Measurements from ENCODE around the gene TNXB. TPM values are rescaled to one million over a fixed set of nuclear protein-coding genes. Genes with fewer than 3 reads are reported as not detected.

Gene TNXB
- total and polyA plus RNA-seq, 9 of the 15 experiments (the other 6 are each of a cell fraction or from before 2014, with no cell fraction given): 0.14 to 28.1 (median 12.4) TPM

DNA sequence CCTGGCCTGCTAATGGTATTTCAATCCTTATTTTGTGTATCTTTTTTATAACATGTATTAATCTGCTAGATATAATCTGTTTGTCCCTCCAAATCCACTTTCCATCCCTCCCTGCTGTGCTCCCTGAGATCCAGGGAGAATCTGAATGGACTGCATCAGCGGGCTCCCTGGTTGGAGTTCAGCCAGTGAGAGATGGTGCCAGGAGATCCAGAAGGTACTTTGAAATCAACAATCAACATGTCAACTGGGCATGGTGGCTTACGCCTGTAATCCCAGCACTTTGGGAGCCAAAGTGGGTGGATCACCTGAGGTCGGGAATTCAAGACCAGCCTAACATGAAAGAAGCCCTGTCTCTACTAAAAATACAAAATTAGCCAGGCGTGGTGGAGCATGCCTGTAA, 14.5 kb upstream of the TNXB start:
- in situ Hi-C loops (cut with MboI): no loop called here
- no peak overlapping the region for H3K4me3 ChIP-seq
- POLR2A ChIA-PET: interaction anchor here (0.8 kb wide), 1 partner anchor 42 kb away, joined by 4 read pairs; no protein-coding TSS in a partner anchor
- intact Hi-C loops (cut with micrococcal nuclease): no loop called here
- no peaks in the 10 kb centered on the region for H3K9me3 ChIP-seq (replicated peaks; ENCODE audit: control insufficient read depth, insufficient read depth, low read depth, low read length)
- peaks cover 18 to 25% of the 10 kb centered on the region in 2 experiments for H3K4me1 ChIP-seq (replicated peaks in 1 of 2; ENCODE audit: control insufficient read depth in 2 of 2, insufficient read depth in 2 of 2, low read length in 2 of 2)
- H3K27ac ChIP-seq (ENCODE audit: extremely low read depth, low read depth, low read length): no peak overlapping the region
- DNase-seq (ENCODE audit: extremely low read depth in 1 of 4, low spot score in 3 of 4) (no peak), ATAC-seq (no peak), FAIRE-seq (no peak)
- CTCF ChIA-PET (ENCODE audit: low intra/inter-chr PET ratio): no interaction called here
- no peak overlapping the region for H3K4me2 ChIP-seq (ENCODE audit: insufficient read depth, low read length)
- peaks cover 26% of the 10 kb centered on the region for H3K79me2 ChIP-seq (ENCODE audit: control insufficient read depth, insufficient read depth, low read length)
- WGBS (ENCODE audit: insufficient coverage, low coverage, missing lambda C conversion rate): 88% methylated on average over 4 of the region's 4 CpGs
- no peak overlapping the region for H3K9ac ChIP-seq (ENCODE audit: insufficient read depth in 1 of 2, low read depth in 2 of 2, low read length in 2 of 2)
- H3K27me3 ChIP-seq (ENCODE audit: control insufficient read depth in 2 of 2, insufficient read depth in 2 of 2, low read length in 2 of 2): no peaks in the 10 kb centered on the region
- no TSS peak for BruUV-seq (replicated peaks)
- peaks cover 71% of the 10 kb centered on the region; the same call in 2 of the 3 replicates for H3K36me3 ChIP-seq (ENCODE audit: control insufficient read depth, insufficient read depth, low read length)
- no peaks in the 10 kb centered on the region for H4K20me1 ChIP-seq (replicated peaks; ENCODE audit: control insufficient read depth, insufficient read depth, low read length)
- H3K9me1 ChIP-seq (ENCODE audit: control insufficient read depth, insufficient read depth, low read length): no peaks in the 10 kb centered on the region
- H2AFZ ChIP-seq (ENCODE audit: low read depth, low read length): no peak overlapping the region
- TF ChIP-seq ZNF696 (CRISPR knock-in tag; conservative IDR thresholded peaks at IDR 0.05) (no peak), ZFPM2 (CRISPR knock-in tag; IDR thresholded peaks at IDR 0.05) (no peak), JUN (IDR thresholded peaks at IDR 0.05; ENCODE audit: borderline replicate concordance, low read depth, low read length) (no peak), JUN (CRISPR knock-in tag; IDR thresholded peaks at IDR 0.05; ENCODE audit: borderline replicate concordance) (no peak), SMAD4 (CRISPR knock-in tag; conservative IDR thresholded peaks at IDR 0.05) (no peak), HNRNPL (IDR thresholded peaks at IDR 0.05; ENCODE audit: low read depth, low read length) (no peak)
- TF ChIP-seq, protein P1, sequence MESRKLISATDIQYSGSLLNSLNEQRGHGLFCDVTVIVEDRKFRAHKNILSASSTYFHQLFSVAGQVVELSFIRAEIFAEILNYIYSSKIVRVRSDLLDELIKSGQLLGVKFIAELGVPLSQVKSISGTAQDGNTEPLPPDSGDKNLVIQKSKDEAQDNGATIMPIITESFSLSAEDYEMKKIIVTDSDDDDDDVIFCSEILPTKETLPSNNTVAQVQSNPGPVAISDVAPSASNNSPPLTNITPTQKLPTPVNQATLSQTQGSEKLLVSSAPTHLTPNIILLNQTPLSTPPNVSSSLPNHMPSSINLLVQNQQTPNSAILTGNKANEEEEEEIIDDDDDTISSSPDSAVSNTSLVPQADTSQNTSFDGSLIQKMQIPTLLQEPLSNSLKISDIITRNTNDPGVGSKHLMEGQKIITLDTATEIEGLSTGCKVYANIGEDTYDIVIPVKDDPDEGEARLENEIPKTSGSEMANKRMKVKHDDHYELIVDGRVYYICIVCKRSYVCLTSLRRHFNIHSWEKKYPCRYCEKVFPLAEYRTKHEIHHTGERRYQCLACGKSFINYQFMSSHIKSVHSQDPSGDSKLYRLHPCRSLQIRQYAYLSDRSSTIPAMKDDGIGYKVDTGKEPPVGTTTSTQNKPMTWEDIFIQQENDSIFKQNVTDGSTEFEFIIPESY (CRISPR knock-in tag; IDR thresholded peaks at IDR 0.05): no peak
- TF ChIP-seq, protein P2, sequence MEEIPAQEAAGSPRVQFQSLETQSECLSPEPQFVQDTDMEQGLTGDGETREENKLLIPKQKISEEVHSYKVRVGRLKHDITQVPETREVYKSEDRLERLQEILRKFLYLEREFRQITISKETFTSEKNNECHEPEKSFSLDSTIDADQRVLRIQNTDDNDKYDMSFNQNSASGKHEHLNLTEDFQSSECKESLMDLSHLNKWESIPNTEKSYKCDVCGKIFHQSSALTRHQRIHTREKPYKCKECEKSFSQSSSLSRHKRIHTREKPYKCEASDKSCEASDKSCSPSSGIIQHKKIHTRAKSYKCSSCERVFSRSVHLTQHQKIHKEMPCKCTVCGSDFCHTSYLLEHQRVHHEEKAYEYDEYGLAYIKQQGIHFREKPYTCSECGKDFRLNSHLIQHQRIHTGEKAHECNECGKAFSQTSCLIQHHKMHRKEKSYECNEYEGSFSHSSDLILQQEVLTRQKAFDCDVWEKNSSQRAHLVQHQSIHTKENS (CRISPR knock-in tag; IDR thresholded peaks at IDR 0.05): no peak

Measured in K562 (cell line).